Heart right ventricle (tissue), 16 donors: ENCODE measurements around the gene SERTAD3. TPM values are rescaled to one million over a fixed set of nuclear protein-coding genes. Genes with fewer than 3 reads are reported as not detected.
"Not testable (repeated sequence)": the region's sequence is repeated elsewhere in the genome, so short reads cannot be mapped to it uniquely, and the experiment has no call there.

Experiments used
- ATAC-seq, 8 donors: fragments of 200-7000 bp; cut with Tn5 transposase; one replicate each; pipeline ENCODE4 v1.9.1; 2020; ENCODE audit warnings: mild to moderate bottlenecking in 8 of 8, moderate library complexity in 8 of 8, moderate number of reproducible peaks in 1 of 8
- DNase-seq, 2 donors: peaks; one replicate each; pipeline ENCODE4 v3.0.0-alpha.2; 2020
- H3K27ac ChIP-seq, 10 donors: fragments of 200-600 bp; sonication (generic) in 2 of 10; one replicate each; pipeline versions ENCODE4 v1.5.0 to v1.8.0; 2020 to 2022; ENCODE audit warnings: mild to moderate bottlenecking in 3 of 10
- H3K27me3 ChIP-seq, 7 donors: fragments of 200-600 bp; one replicate each; pipeline ENCODE4 v1.8.0; 2021 to 2022; ENCODE audit warnings: mild to moderate bottlenecking in 2 of 7
- H3K36me3 ChIP-seq, 9 donors: fragments of 200-600 bp; sonication (generic) in 1 of 9; one replicate each; pipeline versions ENCODE4 v1.5.0 to v1.8.0; 2020 to 2022; ENCODE audit warnings: mild to moderate bottlenecking in 2 of 9
- H3K4me1 ChIP-seq, 9 donors: fragments of 200-600 bp; sonication (generic) in 1 of 9; one replicate each; pipeline versions ENCODE4 v1.5.0 to v1.8.0; 2020 to 2022; ENCODE audit warnings: mild to moderate bottlenecking in 4 of 9
- H3K4me3 ChIP-seq, 10 donors: fragments of 200-600 bp; sonication (generic) in 2 of 10; one replicate each; pipeline versions ENCODE4 v1.5.0 to v1.8.0; 2020 to 2022; ENCODE audit warnings: mild to moderate bottlenecking in 7 of 10, moderate library complexity in 2 of 10
- H3K9me3 ChIP-seq, 11 donors: fragments of 200-600 bp in 10 of 11; sonication (generic) in 2 of 11; one replicate each; pipeline versions ENCODE4 v1.5.0 to v1.8.0; 2013 to 2022; ENCODE audit warnings: mild to moderate bottlenecking in 2 of 11, control low read depth in 1 of 11, moderate library complexity in 1 of 11
- CTCF ChIP-seq, 9 donors: fragments of 200-600 bp; sonication (generic) in 2 of 9; IDR thresholded peaks; one replicate each; pipeline versions ENCODE4 v1.5.0 to v1.8.0; 2021 to 2022; ENCODE audit warnings: antibody characterized with exemption in 9 of 9, mild to moderate bottlenecking in 5 of 9, moderate library complexity in 1 of 9
- WGBS, 2 donors: extraction: QIAGEN DNeasy Blood & Tissue Kit; methylation state at CpG; one replicate each; pipeline ENCODE4 v1.1.7; 2013; ENCODE audit warnings: inconsistent platforms in 1 of 2; 5-methylcytosine and 5-hydroxymethylcytosine counted together
- intact Hi-C, 10 donors: fragments of 100-400 bp; cut with DNase I; formaldehyde crosslinking; loops; one replicate each; pipeline versions ENCODE4 v1.11.1 to v1.14.2; 2022
- polyA plus RNA-seq, 2 donors: library from polyadenylated mRNA; stranded (reverse); fragments of 200-250 nt; gene quantifications; one replicate each; pipeline ENCODE4 v1.2.3, GENCODE V29; 2013
- total RNA-seq, 10 donors: library from RNA; stranded (reverse); fragmentation: NEBNext Ultra II Directional in 3 of 10; extraction: Animal tissue kit (Norgen Biotek cat#: 25700) in 3 of 10; gene quantifications; one replicate each; pipeline versions ENCODE4 v1.2.1 to v1.2.4, GENCODE V29; 2021 to 2023
- donor health status: Arrhythmogenic right ventricular cardiomyopathy.
- donor health status: ischemic (EF 13 %, LVEDD 7.1; RV severe dilation, severe dysfunction).
- donor health status: healthy with polysubstance abuse.
- donor health status: DM: no; HTN: yes; CAD: no.
- donor health status: DM: no; HTN: no; CAD: no.
- donor health status: ischemic (EF 25% LVEDD 6.9; RV normal size, moderate dysfunction).
- donor health status: ischemic (EF 25% LVEDD 5.7; RV mildly dilated, moderate dysfunction).
- donor health status: healthy.
- donor health status: DM: yes; HTN: yes; CAD: no.
- donor health status: Ischemic cardiomyopathy.
- donor health status: ischemic (EF 35%, LVEDD 5.7; RV mildly dilated, moderate dysfunction).
- donor health status: nonischemic (EF 11% LVEDD 7.7; RV severe dilation, severe dysfunction).
- donor health status: DM: yes; HTN: yes; CAD: no.
- donor health status: PGD.
- donor health status: ischemic (EF 29% LVEDD 5.4; RV normal size, mild dysfunction).
- donor health status: nonischemic (EF 23%, LVEDD 6.1; RV moderate dilation, normal function).

Gene SERTAD3
- total and polyA plus RNA-seq, 12 donors, result 19.4 to 37.5 (median 29.3) TPM

DNA sequence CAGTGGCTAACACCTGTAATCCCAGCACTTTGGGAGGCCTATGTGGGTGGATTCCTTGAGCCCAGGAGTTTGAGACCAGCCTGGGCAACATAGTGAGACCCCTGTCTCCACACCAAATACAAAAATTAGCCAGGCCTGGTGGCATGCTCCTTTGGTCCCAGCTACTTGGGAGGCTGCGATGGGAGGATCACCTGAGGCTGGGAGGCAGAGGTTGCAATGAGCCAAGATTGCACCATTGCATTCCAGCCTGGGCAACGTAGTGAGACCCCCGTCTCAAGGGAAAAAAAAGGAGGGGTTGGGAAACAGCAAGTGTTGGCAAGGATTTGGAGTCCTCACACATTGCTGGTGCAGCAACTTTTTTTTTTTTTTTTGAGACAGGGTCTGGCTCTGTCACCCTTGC is 41.9 kb upstream of the SERTAD3 start:
- WGBS, 2 donors, result 93 to 95% methylated on average over 3 of the region's 3 CpGs
- DNase-seq, result no peak

DNA sequence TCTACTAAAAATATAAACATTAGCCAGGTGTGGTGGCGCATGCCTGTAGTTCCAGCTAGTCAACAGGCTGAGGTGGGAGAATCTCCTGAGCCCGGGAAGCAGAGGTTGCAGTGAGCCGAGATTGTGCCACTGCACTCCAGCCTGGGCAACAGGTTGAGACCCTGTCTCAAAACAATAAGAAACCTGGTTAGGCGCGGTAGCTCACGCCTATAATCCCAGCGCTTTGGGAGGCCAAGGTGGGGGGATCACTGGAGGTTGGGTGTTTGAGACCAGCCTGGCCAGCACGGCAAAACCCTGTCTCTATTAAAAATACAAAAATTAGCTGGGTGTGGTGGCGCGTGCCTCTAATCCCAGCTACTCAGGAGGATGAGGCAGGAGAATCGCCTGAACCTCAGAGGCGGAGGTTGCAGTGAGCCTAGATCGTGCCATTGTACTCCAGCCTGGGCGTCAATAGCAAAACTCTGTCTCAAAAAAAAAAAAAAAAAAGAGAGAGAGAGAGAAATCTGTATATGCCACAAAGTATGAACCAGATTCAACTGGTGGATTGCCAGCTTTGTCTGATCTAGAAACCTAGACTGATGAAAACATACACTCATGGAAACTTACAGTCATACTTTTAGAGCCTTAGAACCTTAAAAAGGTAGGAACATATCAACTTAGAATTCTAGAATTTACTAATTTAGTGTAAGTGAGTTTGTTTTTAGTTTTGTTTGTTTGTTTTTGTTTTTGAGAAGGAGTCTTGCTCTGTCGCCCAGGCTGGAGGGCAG is 31.9 kb upstream of the SERTAD3 start:
- H3K9me3 ChIP-seq, ATAC-seq, H3K4me3 ChIP-seq, H3K27me3 ChIP-seq, intact Hi-C loops, H3K36me3 ChIP-seq, H3K27ac ChIP-seq, DNase-seq, H3K4me1 ChIP-seq: not testable (repeated sequence)
- WGBS, 2 donors, result 90 to 91% methylated on average over 15 of the region's 15 CpGs

More for the DNA sequence above, 41.9 kb upstream of the SERTAD3 start:
- Histone ChIP-seq H3K36me3 (no peaks in the 10 kb centered on the region), H3K4me3 (no peak overlapping the region), H3K9me3 (no peaks in the 10 kb centered on the region), H3K27ac (no peak overlapping the region), H3K4me1 (peaks cover 0 to 7% (median 0%) of the 10 kb centered on the region in 9 donors), H3K27me3 (peaks cover 0 to 29% (median 13%) of the 10 kb centered on the region in 7 donors)
- no peak for ATAC-seq
- TF ChIP-seq CTCF (IDR thresholded peaks at IDR 0.05), result no peak
- intact Hi-C loops, result no loop called here

DNA sequence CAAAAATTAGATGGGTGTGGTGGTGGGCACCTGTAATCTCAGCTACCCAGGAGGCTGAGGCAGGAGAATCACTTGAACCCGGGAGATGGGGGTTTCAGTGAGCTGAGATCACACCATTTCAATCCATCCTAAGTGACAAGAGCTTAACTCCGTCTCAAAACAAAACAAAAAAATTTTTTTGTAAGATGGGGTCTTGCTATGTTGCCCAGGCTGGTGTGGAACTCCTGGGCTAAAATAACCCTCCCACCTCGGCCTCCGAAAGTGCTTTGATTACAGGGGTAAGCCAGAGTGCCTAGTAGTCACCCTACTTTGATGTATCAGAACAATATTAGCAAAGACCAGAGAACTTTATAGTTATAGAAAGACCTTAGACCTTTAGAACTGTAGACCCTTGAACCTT is 30.6 kb upstream of the SERTAD3 start:
- H3K9me3 ChIP-seq, result no peaks in the 10 kb centered on the region
- DNase-seq, result no peak
- H3K27me3 ChIP-seq, result no peaks in the 10 kb centered on the region
- ATAC-seq, result no peak
- WGBS, 2 donors, result 93 to 96% methylated on average over 4 of the region's 4 CpGs
- TF ChIP-seq CTCF (IDR thresholded peaks at IDR 0.05), result no peak
- no peaks in the 10 kb centered on the region for H3K36me3 ChIP-seq
- intact Hi-C loops, result no loop called here
- no peak overlapping the region for H3K4me3 ChIP-seq
- no peak overlapping the region for H3K27ac ChIP-seq
- H3K4me1 ChIP-seq, result no peaks in the 10 kb centered on the region

GRCh38 chr19:40472516-40472915 is 28.4 kb upstream of the SERTAD3 start:
- H3K4me3 ChIP-seq, result no peak overlapping the region
- intact Hi-C loops, result no loop called here
- WGBS, 2 donors, result 91% methylated on average over 13 of the region's 13 CpGs

More at GRCh38 chr19:40472516-40472915, 28.4 kb upstream of the SERTAD3 start:
- H3K9me3 ChIP-seq, result no peaks in the 10 kb centered on the region
- ATAC-seq (no peak), DNase-seq (no peak)
- peaks cover 0 to 14% (median 0%) of the 10 kb centered on the region in 7 donors for H3K27me3 ChIP-seq
- no peak overlapping the region for H3K27ac ChIP-seq
- no peaks in the 10 kb centered on the region for H3K36me3 ChIP-seq
- peaks cover 0 to 2% (median under 1%) of the 10 kb centered on the region in 9 donors for H3K4me1 ChIP-seq
- no peak for TF ChIP-seq CTCF (IDR thresholded peaks at IDR 0.05)
